ENCODE measurements around the gene SEMA4G. TPM values are rescaled to one million over a fixed set of nuclear protein-coding genes. Genes with fewer than 3 reads are reported as not detected.

SEMA4G gene
- total RNA-seq, 4 donors from 2014 or later: 0.66 to 2.5 (median 1.4) TPM

- no peak for TF ChIP-seq CTCF (IDR thresholded peaks at IDR 0.05)
- no peak for TF ChIP-seq EP300 (IDR thresholded peaks at IDR 0.05)
- no peak for TF ChIP-seq POLR2AphosphoS5 (IDR thresholded peaks at IDR 0.05)
- TF ChIP-seq POLR2A (IDR thresholded peaks at IDR 0.05; ENCODE audit: low read depth): no peak
- DNase-seq (ENCODE audit: extremely low spot score): no peak
- Histone ChIP-seq H3K4me3 (no peak overlapping the region), H3K27ac (replicated peaks in 1 of 4) (no peak overlapping the region), H3K27me3 (no peaks in the 10 kb centered on the region), H3K36me3 (peaks cover 60 to 100% (median 91%) of the 10 kb centered on the region in 4 donors), H3K9me3 (no peaks in the 10 kb centered on the region), H3K4me1 (no peaks in the 10 kb centered on the region)
- intact Hi-C loops (cut with DNase I): no loop called here
Observed at GRCh38 chr10:100945754-100946153, 23.6 kb upstream of the SEMA4G start.

- no peak for DNase-seq (ENCODE audit: extremely low spot score)
- Histone ChIP-seq H3K27ac (replicated peaks in 1 of 4) (no peak overlapping the region), H3K36me3 (peaks cover 71 to 100% (median 97%) of the 10 kb centered on the region in 4 donors), H3K4me1 (no peaks in the 10 kb centered on the region), H3K4me3 (no peak overlapping the region), H3K9me3 (no peaks in the 10 kb centered on the region), H3K27me3 (no peaks in the 10 kb centered on the region)
- TF ChIP-seq EP300 (IDR thresholded peaks at IDR 0.05) (no peak), CTCF (IDR thresholded peaks at IDR 0.05) (no peak), POLR2AphosphoS5 (IDR thresholded peaks at IDR 0.05) (no peak), POLR2A (IDR thresholded peaks at IDR 0.05; ENCODE audit: low read depth) (no peak)
- 90% methylated on average over 3 of the region's 3 CpGs for WGBS
- intact Hi-C loops (cut with DNase I): no loop called here
Observed at GRCh38 chr10:100948916-100949315, 20.4 kb upstream of the SEMA4G start.

- Histone ChIP-seq H3K4me3 (no peak overlapping the region), H3K9me3 (no peaks in the 10 kb centered on the region), H3K27me3 (no peaks in the 10 kb centered on the region), H3K36me3 (peaks cover 40 to 96% (median 72%) of the 10 kb centered on the region in 4 donors), H3K27ac (replicated peaks in 1 of 4) (no peak overlapping the region), H3K4me1 (no peaks in the 10 kb centered on the region)
- intact Hi-C loops (cut with DNase I): loop anchor here (10.0 kb wide), 1 partner anchor 55 kb away; no protein-coding TSS in a partner anchor
- no peak for TF ChIP-seq CTCF (IDR thresholded peaks at IDR 0.05)
- no peak for TF ChIP-seq EP300 (IDR thresholded peaks at IDR 0.05)
- TF ChIP-seq POLR2A (IDR thresholded peaks at IDR 0.05; ENCODE audit: low read depth): no peak
- no peak for TF ChIP-seq POLR2AphosphoS5 (IDR thresholded peaks at IDR 0.05)
- DNase-seq (ENCODE audit: extremely low spot score): no peak
Observed at GRCh38 chr10:100960251-100960650, 9.1 kb upstream of the SEMA4G start.

GRCh38 chr10:100962351-100963080 is 6.8 kb upstream of the SEMA4G start:
- intact Hi-C loops (cut with DNase I): loop anchor here (10.0 kb wide), 1 partner anchor 52 kb away; no protein-coding TSS in a partner anchor
- H3K36me3 ChIP-seq: peaks cover 21 to 87% (median 62%) of the 10 kb centered on the region in 4 donors
- H3K4me1 ChIP-seq: no peaks in the 10 kb centered on the region

More at GRCh38 chr10:100962351-100963080, 6.8 kb upstream of the SEMA4G start:
- no peaks in the 10 kb centered on the region for H3K9me3 ChIP-seq
- 75% methylated on average over 4 of the region's 4 CpGs for WGBS
- no peak for DNase-seq (ENCODE audit: extremely low spot score)
- H3K27me3 ChIP-seq: no peaks in the 10 kb centered on the region
- no peak overlapping the region for H3K27ac ChIP-seq (replicated peaks in 1 of 4)
- no peak for TF ChIP-seq CTCF (IDR thresholded peaks at IDR 0.05)
- TF ChIP-seq EP300 (IDR thresholded peaks at IDR 0.05): no peak
- TF ChIP-seq POLR2AphosphoS5 (IDR thresholded peaks at IDR 0.05): no peak
- TF ChIP-seq POLR2A (IDR thresholded peaks at IDR 0.05; ENCODE audit: low read depth): no peak
- H3K4me3 ChIP-seq: no peak overlapping the region
